Upper lobe of left lung (tissue), 4 donors: ENCODE data around the gene NISCH.

Experiments used
- CTCF ChIP-seq, 6 experiments: fragments of 450-650 bp in 4 of 6; fragments of 200-600 bp in 2 of 6; sonication (generic) in 2 of 6; IDR thresholded peaks; one replicate each; pipeline ENCODE4 v1.5.1; 2016 to 2019; ENCODE audit warnings: antibody characterized with exemption in 6 of 6
- POLR2A ChIP-seq, 4 donors: fragments of 450-650 bp; IDR thresholded peaks; one replicate each; pipeline ENCODE4 v1.5.1; 2016 to 2017; ENCODE audit warnings: antibody characterized with exemption in 4 of 4, mild to moderate bottlenecking in 2 of 4
- POLR2AphosphoS5 ChIP-seq, 2 donors: sonication (generic); formaldehyde crosslinking; IDR thresholded peaks; one replicate each; pipeline ENCODE4 v1.5.1; 2017; ENCODE audit warnings: antibody characterized with exemption in 2 of 2

GRCh38 chr3:52520716-52521487 is 65.5 kb downstream of the NISCH start:
- no peak for TF ChIP-seq CTCF (IDR thresholded peaks at IDR 0.05)
- no peak for TF ChIP-seq POLR2A (IDR thresholded peaks at IDR 0.05)
- TF ChIP-seq POLR2AphosphoS5 (IDR thresholded peaks at IDR 0.05), result no peak
